Right ventricle myocardium inferior (tissue), 1 donor: ENCODE measurements around the gene FAM151B. TPM values are rescaled to one million over a fixed set of nuclear protein-coding genes. Genes with fewer than 3 reads are reported as not detected.
A peak's percentile ranks its signal among the peaks of the same experiment; 100 is the strongest.
"Not testable (repeated sequence)": the region's sequence is repeated elsewhere in the genome, so short reads cannot be mapped to it uniquely, and the experiment has no call there.

ENCODE experiments used
- ATAC-seq: fragments of 200-7000 bp; cut with Tn5 transposase; one replicate; pipeline ENCODE4 v1.9.1; 2020; ENCODE audit warnings: mild to moderate bottlenecking, moderate library complexity
- DNase-seq: peaks from one replicate; pipeline ENCODE4 v3.0.0; 2021; ENCODE audit errors: missing footprints
- intact Hi-C: fragments of 100-400 bp; cut with DNase I; formaldehyde crosslinking; loops from one replicate; pipeline ENCODE4 v1.11.0; 2022
- total RNA-seq: library from RNA; stranded (reverse); fragmentation: NEBNext Ultra II Directional; extraction: Animal tissue kit (Norgen Biotek cat#: 25700); gene quantifications from one replicate; pipeline ENCODE4 v1.2.1, GENCODE V29; 2021
- donor health status: DM: no; HTN: yes; CAD: no; lungs with severe emphysema.

FAM151B gene
- total RNA-seq, 1 donor from 2014 or later, result 1.6 TPM

- DNase-seq, intact Hi-C loops, ATAC-seq: not testable (repeated sequence)
These were observed 5.5 kb downstream of the FAM151B start for GRCh38 chr5:80493443-80493842.

- intact Hi-C loops, result no loop called here
- DNase-seq (no peak), ATAC-seq (no peak)
These were observed 8.0 kb downstream of the FAM151B start for GRCh38 chr5:80495891-80496290.

- ATAC-seq (no peak), DNase-seq (no peak)
- intact Hi-C loops, result no loop called here
These were observed 14.9 kb downstream of the FAM151B start for GRCh38 chr5:80502800-80503199.

GRCh38 chr5:80503641-80504040, 15.7 kb downstream of the FAM151B start:
- ATAC-seq, result no peak
- DNase-seq, result no peak
- intact Hi-C loops, result no loop called here

GRCh38 chr5:80504833-80505232, 16.9 kb downstream of the FAM151B start:
- intact Hi-C loops, result no loop called here
- ATAC-seq, result no peak
- DNase-seq, result no peak

GRCh38 chr5:80507663-80508062, 19.8 kb downstream of the FAM151B start:
- ATAC-seq (no peak), DNase-seq (no peak)
- intact Hi-C loops, result no loop called here

- ATAC-seq (no peak), DNase-seq (no peak)
- intact Hi-C loops, result no loop called here
These were observed 20.9 kb downstream of the FAM151B start for GRCh38 chr5:80508844-80509243.

- no peak for ATAC-seq
- DNase-seq, result no peak
- intact Hi-C loops, result no loop called here
These were observed 21.5 kb downstream of the FAM151B start for GRCh38 chr5:80509362-80509761.

- ATAC-seq (no peak), DNase-seq (no peak)
- intact Hi-C loops, result no loop called here
These were observed 28.9 kb downstream of the FAM151B start for GRCh38 chr5:80516826-80517225.

GRCh38 chr5:80540691-80541090, 52.8 kb downstream of the FAM151B start:
- DNase-seq (no peak), ATAC-seq (no peak)
- intact Hi-C loops, result no loop called here

GRCh38 chr5:80541392-80541791, 53.5 kb downstream of the FAM151B start:
- ATAC-seq (no peak), DNase-seq (no peak)
- intact Hi-C loops, result no loop called here

- ATAC-seq (no peak), DNase-seq (no peak)
- intact Hi-C loops, result no loop called here
These were observed 66.7 kb downstream of the FAM151B start for GRCh38 chr5:80554646-80555045.

- ATAC-seq, result no peak
- intact Hi-C loops, result no loop called here
- DNase-seq, result no peak
These were observed 67.2 kb downstream of the FAM151B start for GRCh38 chr5:80555099-80555498.

GRCh38 chr5:80559244-80559643, 71.3 kb downstream of the FAM151B start:
- DNase-seq (no peak), ATAC-seq (no peak)
- intact Hi-C loops, result no loop called here

GRCh38 chr5:80565330-80565729, 77.4 kb downstream of the FAM151B start:
- intact Hi-C loops, result no loop called here
- ATAC-seq, result no peak
- no peak for DNase-seq

GRCh38 chr5:80566711-80567259, 78.9 kb downstream of the FAM151B start:
- no peak for DNase-seq
- intact Hi-C loops, result no loop called here
- no peak for ATAC-seq

- no peak for ATAC-seq
- intact Hi-C loops, result no loop called here
- no peak for DNase-seq
These were observed 80.4 kb downstream of the FAM151B start for GRCh38 chr5:80568251-80568650.

GRCh38 chr5:80569086-80569960, 81.4 kb downstream of the FAM151B start:
- DNase-seq, result no peak
- intact Hi-C loops, result no loop called here
- no peak for ATAC-seq

- intact Hi-C loops, result no loop called here
- ATAC-seq (no peak), DNase-seq (peak; percentile 71)
These were observed 82.3 kb downstream of the FAM151B start, which contains the start of gene ANKRD34B for GRCh38 chr5:80569961-80570786. TSS of gene ANKRD34B (minus strand) at chr5:80570280. CDS start at chr5:80560019, 10,261 bp downstream.

GRCh38 chr5:80573062-80573461, 85.2 kb downstream of the FAM151B start:
- intact Hi-C loops, result no loop called here
- ATAC-seq (no peak), DNase-seq (no peak)
